ENCODE results near the gene USH2A. TPM values are rescaled to one million over a fixed set of nuclear protein-coding genes. Genes with fewer than 3 reads are reported as not detected.

Gene USH2A
- total RNA-seq, 4 donors from 2014 or later: under 0.01 to 1.0 (median under 0.01) TPM; not detected in 1

- Histone ChIP-seq H3K4me1 (peaks cover 0 to 19% (median 0%) of the 10 kb centered on the region in 4 donors), H3K36me3 (no peaks in the 10 kb centered on the region), H3K27me3 (no peaks in the 10 kb centered on the region), H3K4me3 (no peak overlapping the region), H3K9me3 (no peaks in the 10 kb centered on the region), H3K27ac (no peak overlapping the region)
- WGBS, 2 donors: 35 to 37% methylated on average over 2 of the region's 2 CpGs
- no peak for DNase-seq (ENCODE audit: low spot score in 2 of 2)
- TF ChIP-seq EP300 (IDR thresholded peaks at IDR 0.05) (no peak), CTCF (IDR thresholded peaks at IDR 0.05) (no peak), POLR2A (IDR thresholded peaks at IDR 0.05) (no peak)
These were observed 239.0 kb downstream of the USH2A start for GRCh38 chr1:216184126-216184680.

GRCh38 chr1:216183454-216183853 is 239.8 kb downstream of the USH2A start:
- no peak overlapping the region for H3K4me3 ChIP-seq
- 64 to 65% methylated on average over 6 of the region's 6 CpGs for WGBS, 2 donors
- H3K27ac ChIP-seq: no peak overlapping the region
- TF ChIP-seq EP300 (IDR thresholded peaks at IDR 0.05): no peak
- no peak for TF ChIP-seq CTCF (IDR thresholded peaks at IDR 0.05)
- TF ChIP-seq POLR2A (IDR thresholded peaks at IDR 0.05): no peak
- no peaks in the 10 kb centered on the region for H3K36me3 ChIP-seq
- no peaks in the 10 kb centered on the region for H3K27me3 ChIP-seq
- H3K9me3 ChIP-seq: no peaks in the 10 kb centered on the region
- no peak for DNase-seq (ENCODE audit: low spot score in 2 of 2)
- H3K4me1 ChIP-seq: peaks cover 0 to 22% (median 0%) of the 10 kb centered on the region in 4 donors

- Histone ChIP-seq H3K27me3 (no peaks in the 10 kb centered on the region), H3K36me3 (no peaks in the 10 kb centered on the region), H3K4me1 (peaks cover 0 to 27% (median 0%) of the 10 kb centered on the region in 4 donors), H3K9me3 (no peaks in the 10 kb centered on the region), H3K27ac (no peak overlapping the region), H3K4me3 (no peak overlapping the region)
- DNase-seq (ENCODE audit: low spot score in 2 of 2): no peak
- 16 to 21% methylated on average over 4 of the region's 4 CpGs for WGBS, 2 donors
- TF ChIP-seq EP300 (IDR thresholded peaks at IDR 0.05) (no peak), POLR2A (IDR thresholded peaks at IDR 0.05) (no peak), CTCF (IDR thresholded peaks at IDR 0.05) (no peak)
These were observed 240.2 kb downstream of the USH2A start for GRCh38 chr1:216183007-216183406.

- H3K9me3 ChIP-seq: no peaks in the 10 kb centered on the region
- H3K4me1 ChIP-seq: peaks cover 0 to 37% (median 0%) of the 10 kb centered on the region in 4 donors
- TF ChIP-seq POLR2A (IDR thresholded peaks at IDR 0.05) (no peak), CTCF (IDR thresholded peaks at IDR 0.05) (no peak), EP300 (IDR thresholded peaks at IDR 0.05) (no peak)
- no peaks in the 10 kb centered on the region for H3K27me3 ChIP-seq
- 88 to 93% methylated on average over 3 of the region's 3 CpGs for WGBS, 2 donors
- no peaks in the 10 kb centered on the region for H3K36me3 ChIP-seq
- H3K27ac ChIP-seq: no peak overlapping the region
- no peak for DNase-seq (ENCODE audit: low spot score in 2 of 2)
- H3K4me3 ChIP-seq: no peak overlapping the region
These were observed 241.7 kb downstream of the USH2A start for GRCh38 chr1:216181590-216181989.

GRCh38 chr1:216178281-216178680 is 245.0 kb downstream of the USH2A start:
- TF ChIP-seq POLR2A (IDR thresholded peaks at IDR 0.05): no peak
- no peak for TF ChIP-seq EP300 (IDR thresholded peaks at IDR 0.05)
- TF ChIP-seq CTCF (IDR thresholded peaks at IDR 0.05): no peak
- Histone ChIP-seq H3K27ac (peak overlapping the region in 2 of 4 donors; percentile 45 to 77), H3K9me3 (no peaks in the 10 kb centered on the region), H3K27me3 (no peaks in the 10 kb centered on the region), H3K4me1 (peaks cover 0 to 34% (median 0%) of the 10 kb centered on the region in 4 donors), H3K4me3 (no peak overlapping the region), H3K36me3 (no peaks in the 10 kb centered on the region)
- DNase-seq (ENCODE audit: low spot score in 2 of 2): no peak

Data from tibial nerve (tissue), 4 donors.